Panc1 (cell line): ENCODE results near the gene GLIS1. TPM values are rescaled to one million over a fixed set of nuclear protein-coding genes. Genes with fewer than 3 reads are reported as not detected.

Experiments
- ATAC-seq: fragments of 200-7000 bp; cut with Tn5 transposase; 2 replicates; pipeline ENCODE4 v1.9.1; 2020; ENCODE audit warnings: mild to moderate bottlenecking, moderate library complexity
- BruUV-seq: library from RNA; stranded (reverse); fragments of 400-500 nt; replicated peaks from 2 replicates; lab custom pipeline; 2021; lab: Mats Ljungman, UMichigan
- CTCF ChIA-PET: fragments of 300-600 bp; sonication (Branson Sonifier 250); formaldehyde crosslinking; loops from one replicate; lab custom pipeline; 2022; ENCODE audit warnings: antibody characterized with exemption; lab: Charles Lee
- POLR2A ChIA-PET: fragments of 300-600 bp; sonication (Branson Sonifier 250); formaldehyde crosslinking; loops from one replicate; lab custom pipeline; 2022; ENCODE audit warnings: antibody characterized with exemption; lab: Charles Lee
- DNase-seq: peaks from one replicate; pipeline ENCODE4 v3.0.0-alpha.2; 2010; ENCODE audit warnings: low read depth, low spot score
- H3K27ac ChIP-seq: 2 replicates; pipeline ENCODE4 v1.5.1; 2011; ENCODE audit warnings: mild to moderate bottlenecking, low read length, inconsistent platforms
- H3K27me3 ChIP-seq: fragments of 200-500 bp; sonication (Bioruptor generic); 2 replicates; pipeline ENCODE4 v1.6.0; 2014; ENCODE audit warnings: low read length, inconsistent platforms; ENCODE audit not compliant: control insufficient read depth, insufficient read depth
- H3K36me3 ChIP-seq: fragments of 200-500 bp; sonication (Bioruptor generic); 2 replicates; pipeline ENCODE4 v1.5.1; 2014; ENCODE audit warnings: inconsistent platforms, mild to moderate bottlenecking, low read length, moderate library complexity; ENCODE audit not compliant: control insufficient read depth, insufficient read depth
- H3K4me1 ChIP-seq: 2 replicates; pipeline ENCODE4 v1.5.1; 2011; ENCODE audit warnings: inconsistent platforms, mild to moderate bottlenecking, low read length, moderate library complexity; ENCODE audit not compliant: control insufficient read depth, insufficient read depth
- H3K4me3 ChIP-seq, 2 experiments: 2 replicates each; pipeline ENCODE4 v1.5.1; 2011 to 2012; ENCODE audit warnings: low read depth in 2 of 2, low read length in 2 of 2, mild to moderate bottlenecking in 2 of 2, inconsistent platforms in 1 of 2, moderate library complexity in 1 of 2
- H3K9me3 ChIP-seq: fragments of 200-500 bp; sonication (Bioruptor generic); 2 replicates; pipeline ENCODE4 v1.5.1; 2014; ENCODE audit warnings: low read depth, mild to moderate bottlenecking, inconsistent platforms, low read length, moderate library complexity; ENCODE audit not compliant: control insufficient read depth, insufficient read depth
- CTCF ChIP-seq: fragments of 450-650 bp; IDR thresholded peaks from 2 replicates; pipeline ENCODE4 v1.5.1; 2017; ENCODE audit warnings: mild to moderate bottlenecking
- POLR2AphosphoS5 ChIP-seq: IDR thresholded peaks from 2 replicates; pipeline ENCODE4 v1.6.1; 2012; ENCODE audit warnings: mild to moderate bottlenecking, low read depth, low read length, moderate library complexity
- SIN3A ChIP-seq: IDR thresholded peaks from 2 replicates; pipeline ENCODE4 v1.6.1; 2012; ENCODE audit warnings: low read depth, mild to moderate bottlenecking, low read length, moderate library complexity, borderline replicate concordance; ENCODE audit not compliant: insufficient read depth
- TCF7L2 ChIP-seq: IDR thresholded peaks from 2 replicates; pipeline ENCODE4 v1.6.1; 2011; ENCODE audit warnings: mild to moderate bottlenecking, low read depth, low read length, inconsistent platforms
- in situ Hi-C: cut with HindIII; loops from 2 replicates; pipeline ENCODE4 v1.10.0; 2016; ENCODE audit warnings: low sequenced_read_pairs, low pct_unique_long_range_greater_than_20kb
- intact Hi-C: fragments of 100-400 bp; cut with micrococcal nuclease; formaldehyde crosslinking; loops from one replicate; pipeline ENCODE4 v1.10.0; 2022; ENCODE audit not compliant: unreplicated experiment
- total RNA-seq: library from RNA; stranded (reverse); gene quantifications from one replicate; pipeline ENCODE4 v1.2.1, GENCODE V29; 2021; ENCODE audit not compliant: unreplicated experiment
- TF ChIP-seq, protein P1 (sequence below), 2 experiments: IDR thresholded peaks; 2 replicates each; pipeline ENCODE4 v1.6.1; 2011 to 2012; ENCODE audit warnings: low read depth in 2 of 2, control low read depth in 1 of 2, low read length in 1 of 2, mild to moderate bottlenecking in 1 of 2, moderate library complexity in 1 of 2; ENCODE audit not compliant: insufficient read depth in 1 of 2

Gene GLIS1
- total RNA-seq, 1 experiment from 2014 or later = 0.28 TPM

DNA sequence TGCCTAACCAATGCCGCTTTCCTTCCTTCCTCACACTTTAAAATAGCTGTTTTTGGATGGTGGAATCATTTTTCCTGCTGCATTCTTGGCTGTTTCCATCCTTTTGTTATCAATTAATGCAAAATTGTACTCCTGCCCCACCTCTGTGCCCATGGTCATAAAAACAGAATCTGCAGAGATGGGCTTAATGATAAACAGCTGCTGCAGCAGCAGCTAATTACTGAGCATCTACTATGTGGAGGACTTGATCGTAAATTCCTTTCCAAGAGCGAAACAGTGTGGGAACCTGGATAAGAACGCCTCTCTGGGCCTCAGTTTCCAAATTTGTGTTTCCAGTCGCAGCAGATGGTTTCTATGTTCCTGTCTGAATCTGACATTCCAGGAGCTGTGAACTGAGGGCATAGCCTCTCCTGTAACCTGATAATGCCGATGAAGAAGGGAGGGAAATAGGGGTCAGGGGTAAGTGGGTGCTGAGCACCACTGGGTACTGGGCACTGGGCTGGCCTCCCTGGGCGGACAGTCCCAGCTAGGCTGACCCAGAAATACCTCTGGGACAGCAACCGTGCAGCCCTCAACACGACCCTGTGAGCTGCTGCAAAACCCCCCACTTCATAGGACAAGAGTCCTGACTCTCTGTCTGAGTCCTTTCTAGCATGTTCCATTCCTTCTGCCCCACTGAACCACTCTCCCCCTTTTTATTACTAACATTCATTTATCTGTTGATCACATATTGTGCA lies 158.1 kb downstream of the GLIS1 start:
- DNase-seq (no peak), ATAC-seq (no peak)
- CTCF ChIA-PET = no interaction called here
- TF ChIP-seq CTCF (no peak), TCF7L2 (no peak), POLR2AphosphoS5 (no peak), SIN3A (no peak)
- TF ChIP-seq, protein P1, sequence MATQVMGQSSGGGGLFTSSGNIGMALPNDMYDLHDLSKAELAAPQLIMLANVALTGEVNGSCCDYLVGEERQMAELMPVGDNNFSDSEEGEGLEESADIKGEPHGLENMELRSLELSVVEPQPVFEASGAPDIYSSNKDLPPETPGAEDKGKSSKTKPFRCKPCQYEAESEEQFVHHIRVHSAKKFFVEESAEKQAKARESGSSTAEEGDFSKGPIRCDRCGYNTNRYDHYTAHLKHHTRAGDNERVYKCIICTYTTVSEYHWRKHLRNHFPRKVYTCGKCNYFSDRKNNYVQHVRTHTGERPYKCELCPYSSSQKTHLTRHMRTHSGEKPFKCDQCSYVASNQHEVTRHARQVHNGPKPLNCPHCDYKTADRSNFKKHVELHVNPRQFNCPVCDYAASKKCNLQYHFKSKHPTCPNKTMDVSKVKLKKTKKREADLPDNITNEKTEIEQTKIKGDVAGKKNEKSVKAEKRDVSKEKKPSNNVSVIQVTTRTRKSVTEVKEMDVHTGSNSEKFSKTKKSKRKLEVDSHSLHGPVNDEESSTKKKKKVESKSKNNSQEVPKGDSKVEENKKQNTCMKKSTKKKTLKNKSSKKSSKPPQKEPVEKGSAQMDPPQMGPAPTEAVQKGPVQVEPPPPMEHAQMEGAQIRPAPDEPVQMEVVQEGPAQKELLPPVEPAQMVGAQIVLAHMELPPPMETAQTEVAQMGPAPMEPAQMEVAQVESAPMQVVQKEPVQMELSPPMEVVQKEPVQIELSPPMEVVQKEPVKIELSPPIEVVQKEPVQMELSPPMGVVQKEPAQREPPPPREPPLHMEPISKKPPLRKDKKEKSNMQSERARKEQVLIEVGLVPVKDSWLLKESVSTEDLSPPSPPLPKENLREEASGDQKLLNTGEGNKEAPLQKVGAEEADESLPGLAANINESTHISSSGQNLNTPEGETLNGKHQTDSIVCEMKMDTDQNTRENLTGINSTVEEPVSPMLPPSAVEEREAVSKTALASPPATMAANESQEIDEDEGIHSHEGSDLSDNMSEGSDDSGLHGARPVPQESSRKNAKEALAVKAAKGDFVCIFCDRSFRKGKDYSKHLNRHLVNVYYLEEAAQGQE (IDR thresholded peaks at IDR 0.05; ENCODE audit: insufficient read depth in 1 of 2, low read depth in 2 of 2, low read length in 1 of 2) = no peak
- intact Hi-C loops = no loop called here
- Histone ChIP-seq H3K36me3 (no peaks in the 10 kb centered on the region), H3K27me3 (no peaks in the 10 kb centered on the region; the same call in 1 of the 2 replicates), H3K27ac (no peak overlapping the region), H3K4me1 (no peaks in the 10 kb centered on the region), H3K9me3 (no peaks in the 10 kb centered on the region), H3K4me3 (no peak overlapping the region)
- no TSS peak for BruUV-seq
- POLR2A ChIA-PET = no interaction called here
- in situ Hi-C loops = no loop called here

- ChIA-PET CTCF (no interaction called here), POLR2A (no interaction called here)
- ATAC-seq (no peak), DNase-seq (no peak)
- in situ Hi-C loops (no loop called here), intact Hi-C loops (no loop called here)
- Histone ChIP-seq H3K27me3 (no peaks in the 10 kb centered on the region; the same call in 1 of the 2 replicates), H3K9me3 (no peaks in the 10 kb centered on the region), H3K36me3 (no peaks in the 10 kb centered on the region), H3K4me1 (no peaks in the 10 kb centered on the region), H3K27ac (no peak overlapping the region), H3K4me3 (no peak overlapping the region)
- BruUV-seq = no TSS peak
- TF ChIP-seq, protein P1 (IDR thresholded peaks at IDR 0.05; ENCODE audit: insufficient read depth in 1 of 2, low read depth in 2 of 2, low read length in 1 of 2) = no peak
- no peak for TF ChIP-seq POLR2AphosphoS5
- no peak for TF ChIP-seq CTCF
- no peak for TF ChIP-seq SIN3A
- no peak for TF ChIP-seq TCF7L2
Measured at GRCh38 chr1:53580009-53580400, 159.0 kb downstream of the GLIS1 start.
